ENCODE measurements around the gene JARID2.

- TF ChIP-seq CTCF (optimal IDR thresholded peaks at IDR 0.05 in 1 of 3, IDR thresholded peaks at IDR 0.05 in 1 of 3, conservative IDR thresholded peaks at IDR 0.05 in 1 of 3; ENCODE audit: extremely low read depth in 1 of 3, insufficient read depth in 2 of 3, low read length in 3 of 3) = no peak
- TF ChIP-seq EZH2 (IDR thresholded peaks at IDR 0.05; ENCODE audit: low read length) = no peak
Observed at GRCh38 chr6:15259766-15260098, 13.9 kb downstream of the JARID2 start.

Measured in keratinocyte (primary cell).